ENCODE data around the gene AZU1. TPM values are rescaled to one million over a fixed set of nuclear protein-coding genes. Genes with fewer than 3 reads are reported as not detected.

AZU1 gene
- total RNA-seq, 1 experiment from 2014 or later = 1.6 TPM

DNA sequence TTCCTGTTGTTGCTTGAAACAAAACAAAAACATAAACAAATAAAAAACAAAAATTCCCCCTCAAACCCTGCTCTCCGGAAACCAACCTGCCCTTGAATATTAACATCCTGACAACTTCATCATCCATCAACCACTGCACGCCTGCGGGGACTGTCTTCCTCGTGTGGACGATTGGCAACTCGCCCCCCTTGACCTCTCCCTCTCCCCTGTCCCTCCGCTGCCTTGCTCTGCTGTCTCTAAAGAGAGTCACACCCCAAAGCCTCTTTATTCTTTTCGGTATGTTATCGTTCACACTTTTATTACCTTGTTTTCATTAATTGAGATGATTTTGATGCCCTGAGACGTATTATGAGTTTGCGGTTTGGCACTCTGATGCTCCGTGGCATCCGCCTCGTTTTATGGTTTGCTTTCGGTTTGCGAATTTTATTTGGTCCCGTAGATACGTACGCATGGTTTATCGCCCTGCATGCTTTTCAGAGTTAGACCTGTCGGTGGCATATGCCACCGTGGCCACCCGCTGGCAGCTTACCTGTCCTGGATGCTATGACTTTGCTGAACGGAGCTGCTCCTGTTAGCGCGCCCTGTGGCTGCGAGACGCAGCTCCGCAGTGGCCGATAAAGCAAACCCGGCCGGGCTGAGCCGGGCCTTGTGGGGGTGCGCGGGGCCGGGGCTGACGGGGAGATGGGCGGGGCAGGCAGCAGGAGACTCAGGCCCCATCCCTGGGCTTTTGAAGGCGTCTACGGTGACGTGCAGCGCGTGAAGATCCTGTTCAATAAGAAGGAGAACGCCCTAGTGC lies 19.8 kb upstream of the AZU1 start:
- H3K4me1 ChIP-seq (ENCODE audit: insufficient read depth, low read length) = no peaks in the 10 kb centered on the region

More for the DNA sequence above, 19.8 kb upstream of the AZU1 start:
- Histone ChIP-seq H2BK20ac (ENCODE audit: low read depth, low read length, poor library complexity, severe bottlenecking) (no peak overlapping the region), H3K79me2 (ENCODE audit: insufficient read depth, low read length) (peaks cover 16% of the 10 kb centered on the region; the same call in 1 of the 2 replicates), H4K91ac (ENCODE audit: insufficient read length, low read depth, low read length) (no peak overlapping the region), H2BK15ac (ENCODE audit: low read depth, low read length) (no peak overlapping the region), H2BK12ac (ENCODE audit: insufficient read length, low read depth, low read length) (no peak overlapping the region), H3K27me3 (ENCODE audit: insufficient read depth, low read length) (no peaks in the 10 kb centered on the region), H2AFZ (ENCODE audit: low read length) (no peak overlapping the region), H3K4me2 (ENCODE audit: insufficient read depth, insufficient read length, low read length) (no peak overlapping the region), H4K8ac (replicated peaks; ENCODE audit: insufficient read length, low read depth, low read length) (no peak overlapping the region), H4K5ac (ENCODE audit: insufficient read length, low read depth, low read length) (peak overlapping the region; percentile 76), H3K23ac (ENCODE audit: insufficient read length, low read depth, low read length) (no peak overlapping the region), H3T11ph (ENCODE audit: low read length) (no peak overlapping the region), H3K9ac (ENCODE audit: extremely low read depth, insufficient read length, low read length) (no peak overlapping the region), H3K9me3 (ENCODE audit: control insufficient read depth, low read depth, low read length) (no peaks in the 10 kb centered on the region), H3K79me1 (ENCODE audit: insufficient read depth, low read depth, low read length, poor library complexity, severe bottlenecking) (peaks cover 10% of the 10 kb centered on the region), H3K23me2 (ENCODE audit: insufficient read length, low read depth, low read length, poor library complexity, severe bottlenecking) (no peaks in the 10 kb centered on the region), H2BK5ac (ENCODE audit: insufficient read length, low read length) (no peak overlapping the region), H2AK5ac (ENCODE audit: insufficient read length, low read length) (no peak overlapping the region), H4K20me1 (ENCODE audit: control insufficient read depth, insufficient read depth, insufficient read length) (no peaks in the 10 kb centered on the region), H3K14ac (ENCODE audit: insufficient read depth, low read length) (no peak overlapping the region), H3K27ac (ENCODE audit: insufficient read length, low read depth, low read length) (no peak overlapping the region), H3K4ac (ENCODE audit: low read depth, low read length) (no peak overlapping the region), H3K18ac (ENCODE audit: insufficient read length, low read depth, low read length) (no peak overlapping the region), H3K56ac (ENCODE audit: insufficient read length, low read depth, low read length) (no peak overlapping the region), H2BK120ac (ENCODE audit: low read depth, low read length, poor library complexity, severe bottlenecking) (no peak overlapping the region)
- Mint-ChIP-seq H3K4me1 (peaks cover 0 to 6% of the 10 kb centered on the region in 2 experiments; a peak in 2 of 4 replicates), H3K4me3 (peak overlapping the region in 1 of 2 experiments; percentile 40; a peak in 1 of 5 replicates), H3K27ac (peak overlapping the region in 2 of 3 experiments; percentile 90; a peak in 3 of 7 replicates), H3K27me3 (ENCODE audit: low read depth) (no peaks in the 10 kb centered on the region; the same call in 1 of the 2 replicates), H3K36me3 (ENCODE audit: insufficient read depth in 1 of 3, low read depth in 3 of 3) (peaks cover 48 to 74% (median 71%) of the 10 kb centered on the region in 3 experiments), H3K9me3 (no peaks in the 10 kb centered on the region; a peak in 1 of 5 replicates)
- TF ChIP-seq, protein P1, sequence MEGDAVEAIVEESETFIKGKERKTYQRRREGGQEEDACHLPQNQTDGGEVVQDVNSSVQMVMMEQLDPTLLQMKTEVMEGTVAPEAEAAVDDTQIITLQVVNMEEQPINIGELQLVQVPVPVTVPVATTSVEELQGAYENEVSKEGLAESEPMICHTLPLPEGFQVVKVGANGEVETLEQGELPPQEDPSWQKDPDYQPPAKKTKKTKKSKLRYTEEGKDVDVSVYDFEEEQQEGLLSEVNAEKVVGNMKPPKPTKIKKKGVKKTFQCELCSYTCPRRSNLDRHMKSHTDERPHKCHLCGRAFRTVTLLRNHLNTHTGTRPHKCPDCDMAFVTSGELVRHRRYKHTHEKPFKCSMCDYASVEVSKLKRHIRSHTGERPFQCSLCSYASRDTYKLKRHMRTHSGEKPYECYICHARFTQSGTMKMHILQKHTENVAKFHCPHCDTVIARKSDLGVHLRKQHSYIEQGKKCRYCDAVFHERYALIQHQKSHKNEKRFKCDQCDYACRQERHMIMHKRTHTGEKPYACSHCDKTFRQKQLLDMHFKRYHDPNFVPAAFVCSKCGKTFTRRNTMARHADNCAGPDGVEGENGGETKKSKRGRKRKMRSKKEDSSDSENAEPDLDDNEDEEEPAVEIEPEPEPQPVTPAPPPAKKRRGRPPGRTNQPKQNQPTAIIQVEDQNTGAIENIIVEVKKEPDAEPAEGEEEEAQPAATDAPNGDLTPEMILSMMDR (conservative IDR thresholded peaks at IDR 0.05) = no peak
- DNase-seq = no peak
- WGBS (ENCODE audit: extremely low coverage, insufficient read length, low lambda C conversion rate) = no CpG with 5 or more reads among the region's 44 CpGs
